HL-60 (cell line): Measurements from ENCODE around the gene ZNF627.

Experiments used
- DNase-seq, 2 experiments: peaks; one replicate each; pipeline ENCODE4 v3.0.0-alpha.2; 2010 to 2020; ENCODE audit warnings: low read depth in 1 of 2, low spot score in 1 of 2
- H3K27ac ChIP-seq: fragments of 250-450 bp; sonication (Bioruptor Pico); replicated peaks from 2 replicates; pipeline ENCODE4 v1.5.1; 2020; ENCODE audit warnings: mild to moderate bottlenecking, moderate library complexity
- H3K27me3 ChIP-seq: fragments of 250-450 bp; sonication (Bioruptor Pico); 2 replicates; pipeline ENCODE4 v1.5.1; 2021; ENCODE audit warnings: mild to moderate bottlenecking, moderate library complexity; ENCODE audit not compliant: insufficient read depth, poor library complexity, severe bottlenecking
- H3K4me3 ChIP-seq: replicated peaks from 2 replicates; pipeline ENCODE4 v1.5.1; 2011; ENCODE audit warnings: mild to moderate bottlenecking, control low read depth, low read length; ENCODE audit not compliant: insufficient read depth
- CTCF ChIP-seq: IDR thresholded peaks from one replicate; pipeline ENCODE4 v1.5.1; 2011; ENCODE audit warnings: low read length, control low read depth, inconsistent platforms; ENCODE audit not compliant: insufficient read depth
- GABPA ChIP-seq: IDR thresholded peaks from 2 replicates; pipeline ENCODE4 v1.6.1; 2012; ENCODE audit warnings: low read depth
- POLR2AphosphoS5 ChIP-seq: IDR thresholded peaks from 2 replicates; pipeline ENCODE4 v1.6.1; 2012; ENCODE audit warnings: low read depth
- REST ChIP-seq: IDR thresholded peaks from 2 replicates; pipeline ENCODE4 v1.6.1; 2012; ENCODE audit warnings: low read depth; ENCODE audit not compliant: insufficient replicate concordance
- SPI1 ChIP-seq: IDR thresholded peaks from 2 replicates; pipeline ENCODE4 v1.6.1; 2012; ENCODE audit warnings: low read depth, mild to moderate bottlenecking, borderline replicate concordance

ZNF627 gene

GRCh38 chr19:11587975-11588631 is 9.2 kb upstream of the ZNF627 start:
- no peak overlapping the region for H3K4me3 ChIP-seq
- H3K27ac ChIP-seq = no peak overlapping the region
- H3K27me3 ChIP-seq = no peaks in the 10 kb centered on the region
- no peak for DNase-seq
- no peak for TF ChIP-seq CTCF
- no peak for TF ChIP-seq GABPA
- no peak for TF ChIP-seq REST
- TF ChIP-seq POLR2AphosphoS5 = no peak
- TF ChIP-seq SPI1 = no peak

- Histone ChIP-seq H3K27me3 (no peaks in the 10 kb centered on the region), H3K27ac (no peak overlapping the region), H3K4me3 (no peak overlapping the region)
- TF ChIP-seq CTCF = no peak
- TF ChIP-seq REST = no peak
- TF ChIP-seq POLR2AphosphoS5 = no peak
- TF ChIP-seq GABPA = no peak
- no peak for TF ChIP-seq SPI1
- DNase-seq = no peak
These were observed 3.2 kb upstream of the ZNF627 start for GRCh38 chr19:11594084-11594483.

- TF ChIP-seq SPI1 (no peak), POLR2AphosphoS5 (no peak), GABPA (no peak), CTCF (no peak), REST (no peak)
These were observed 1.1 kb upstream of the ZNF627 start for GRCh38 chr19:11596156-11596555.

More at GRCh38 chr19:11596156-11596555, 1.1 kb upstream of the ZNF627 start:
- Histone ChIP-seq H3K27me3 (no peaks in the 10 kb centered on the region), H3K4me3 (no peak overlapping the region), H3K27ac (no peak overlapping the region)
- no peak for DNase-seq
